K562 (cell line): ENCODE results near the gene EPB41L2. TPM values are rescaled to one million over a fixed set of nuclear protein-coding genes. Genes with fewer than 3 reads are reported as not detected.

Experiments used
- ATAC-seq: fragments of 200-7000 bp; cut with Tn5 transposase; 3 replicates; pipeline ENCODE4 v1.9.1; 2020; ENCODE audit warnings: moderate library complexity
- BruUV-seq: library from RNA; stranded (reverse); fragments of 400-500 nt; replicated peaks from 2 replicates; lab custom pipeline; 2021; lab: Mats Ljungman, UMichigan
- CTCF ChIA-PET: fragments of 300-600 bp; formaldehyde crosslinking; extraction: SDS; loops from one replicate; lab custom pipeline; 2021; ENCODE audit warnings: low intra/inter-chr PET ratio; lab: Yijun Ruan, JAX
- POLR2A ChIA-PET: fragments of 300-600, 350-650 bp; sonication (Branson Sonifier 250); formaldehyde crosslinking; extraction: SDS; loops from one replicate; lab custom pipeline; 2021; ENCODE audit warnings: antibody characterized with exemption, inconsistent platforms; lab: Yijun Ruan, JAX
- DNase-seq, 4 experiments: peaks; one replicate each; pipeline versions ENCODE4 v3.0.0 to v3.0.0-alpha.2; 2011 to 2018; ENCODE audit warnings: low spot score in 3 of 4, mixed read lengths in 3 of 4; ENCODE audit errors: extremely low read depth in 1 of 4
- FAIRE-seq: peaks from 2 replicates; lab custom pipeline; 2011; peaks lifted over from hg19 to GRCh38; lab: Jason Lieb, UNC
- H2AFZ ChIP-seq: 2 replicates; pipeline ENCODE4 v1.6.0; 2011; ENCODE audit warnings: low read depth, low read length, control low read depth, inconsistent platforms
- H3K27ac ChIP-seq: fragments of 200-600 bp; 3 replicates; pipeline ENCODE4 v1.8.0; 2011; ENCODE audit warnings: low read depth, mild to moderate bottlenecking, control low read depth, inconsistent platforms, low read length, moderate library complexity, mixed read lengths; ENCODE audit errors: extremely low read depth
- H3K27me3 ChIP-seq, 2 experiments: fragments of 300-600 bp in 1 of 2; 2 replicates in 1 of 2; 3 replicates in 1 of 2; pipeline versions ENCODE4 v1.6.0 to v1.8.0; 2011; ENCODE audit warnings: inconsistent platforms in 2 of 2, low read length in 2 of 2, mild to moderate bottlenecking in 1 of 2, mixed read lengths in 1 of 2, moderate library complexity in 1 of 2; ENCODE audit not compliant: control insufficient read depth in 2 of 2, insufficient read depth in 2 of 2
- H3K36me3 ChIP-seq: fragments of 300-600 bp; 3 replicates; pipeline ENCODE4 v1.8.0; 2011; ENCODE audit warnings: mild to moderate bottlenecking, low read length, inconsistent platforms; ENCODE audit not compliant: control insufficient read depth, insufficient read depth
- H3K4me1 ChIP-seq, 2 experiments: fragments of 200-600 bp in 1 of 2; replicated peaks in 1 of 2; 2 replicates in 1 of 2; 3 replicates in 1 of 2; pipeline versions ENCODE4 v1.5.1 to v1.8.0; 2011; ENCODE audit warnings: inconsistent platforms in 2 of 2, low read length in 2 of 2, mild to moderate bottlenecking in 1 of 2, mixed read lengths in 1 of 2, moderate library complexity in 1 of 2; ENCODE audit not compliant: control insufficient read depth in 2 of 2, insufficient read depth in 2 of 2
- H3K4me2 ChIP-seq: 2 replicates; pipeline ENCODE4 v1.6.1; 2011; ENCODE audit warnings: low read length, control low read depth, inconsistent platforms, mixed read lengths; ENCODE audit not compliant: insufficient read depth
- H3K4me3 ChIP-seq: fragments of 200-600 bp; sonication (generic), shearing (Covaris generic); 2 replicates; pipeline ENCODE4 v1.5.1; 2016; ENCODE audit warnings: control low read depth, inconsistent platforms
- H3K79me2 ChIP-seq: fragments of 200-600 bp; 3 replicates; pipeline ENCODE4 v1.8.0; 2011; ENCODE audit warnings: low read length, inconsistent platforms; ENCODE audit not compliant: control insufficient read depth, insufficient read depth
- H3K9ac ChIP-seq, 2 experiments: 2 replicates each; pipeline versions ENCODE4 v1.6.0 to v1.6.1; 2011; ENCODE audit warnings: low read depth in 2 of 2, low read length in 2 of 2, control low read depth in 1 of 2, inconsistent platforms in 1 of 2, mild to moderate bottlenecking in 1 of 2, mixed read lengths in 1 of 2; ENCODE audit not compliant: insufficient read depth in 1 of 2
- H3K9me1 ChIP-seq: one replicate; pipeline ENCODE4 v1.6.0; 2011; ENCODE audit warnings: inconsistent platforms, mild to moderate bottlenecking, low read length, moderate library complexity; ENCODE audit not compliant: control insufficient read depth, insufficient read depth
- H3K9me3 ChIP-seq: replicated peaks from 2 replicates; pipeline ENCODE4 v1.5.1; 2011; ENCODE audit warnings: low read depth, low read length, inconsistent platforms; ENCODE audit not compliant: control insufficient read depth, insufficient read depth
- H4K20me1 ChIP-seq: replicated peaks from 2 replicates; pipeline ENCODE4 v1.6.1; 2011; ENCODE audit warnings: low read length, inconsistent platforms, mixed read lengths; ENCODE audit not compliant: control insufficient read depth, insufficient read depth
- CEBPB ChIP-seq: fragments of 450-650 bp; IDR thresholded peaks from 2 replicates; pipeline ENCODE4 v1.6.1; 2016; ENCODE audit warnings: missing genetic modification characterization, missing compliant biosample characterization
- ELF4 ChIP-seq: fragments of 450-650 bp; formaldehyde crosslinking; IDR thresholded peaks from 2 replicates; pipeline ENCODE4 v1.4.0; 2022; ENCODE audit warnings: missing genetic modification characterization
- EP300 ChIP-seq: IDR thresholded peaks from 2 replicates; pipeline ENCODE4 v1.6.1; 2012; ENCODE audit warnings: low read length, improper control_type of control experiment
- MNT ChIP-seq, 2 experiments: fragments of 450-650 bp; conservative IDR thresholded peaks; 2 replicates each; pipeline ENCODE4 v1.6.1; 2017; ENCODE audit warnings: mild to moderate bottlenecking in 2 of 2, moderate library complexity in 2 of 2
- PCBP1 ChIP-seq: fragments of 200-400 bp; formaldehyde crosslinking; IDR thresholded peaks from 2 replicates; pipeline ENCODE4 v1.6.1; 2018; ENCODE audit warnings: mild to moderate bottlenecking, low read depth, low read length; ENCODE audit not compliant: poor library complexity, severe bottlenecking
- TFAM ChIP-seq: fragments of 250-450 bp; sonication (Bioruptor Pico); conservative IDR thresholded peaks from 2 replicates; pipeline ENCODE4 v1.5.0; 2021; ENCODE audit warnings: mild to moderate bottlenecking, moderate library complexity
- WHSC1 ChIP-seq: IDR thresholded peaks from one replicate; pipeline ENCODE4 v1.6.1; 2012; ENCODE audit warnings: low read length, control low read depth, inconsistent platforms
- ZNF507 ChIP-seq: conservative IDR thresholded peaks from 2 replicates; pipeline ENCODE4 v1.6.1; 2017; ENCODE audit warnings: missing genetic modification characterization, missing compliant biosample characterization
- WGBS: fragments of 100-300 bp; shearing (Covaris generic); methylation state at CpG from one replicate; pipeline ENCODE4 v1.1.6; 2016; ENCODE audit warnings: low coverage, mixed read lengths; ENCODE audit not compliant: insufficient coverage; ENCODE audit errors: missing lambda C conversion rate; 5-methylcytosine and 5-hydroxymethylcytosine counted together
- in situ Hi-C: fragments of 300-500 bp; cut with MboI; formaldehyde crosslinking; loops from 4 replicates; pipeline ENCODE4 v1.15.0; 2018; ENCODE audit warnings: inconsistent platforms, mixed read lengths
- intact Hi-C: fragments of 100-400 bp; cut with micrococcal nuclease; formaldehyde crosslinking; loops from 2 replicates; pipeline ENCODE4 v1.14.2; 2022
- polyA plus RNA-seq, 8 experiments: library from polyadenylated mRNA; depleted of rRNA in 4 of 8; stranded (reverse) in 5 of 8; unstranded in 3 of 8; fragments of >200 nt; fragmentation: Nextera tagmentation in 2 of 8; fragmentation: Illumina TruSeq in 1 of 8; extraction: Ambion mirVana in 2 of 8; extraction: Trizol in 1 of 8; gene quantifications; 2 replicates each; pipeline versions ENCODE4 v1.2.1 to v1.2.3, GENCODE V29; 2011 to 2014; ENCODE audit warnings: inconsistent platforms in 1 of 8, missing spikeins in 1 of 8
- total RNA-seq, 7 experiments: library from RNA; depleted of rRNA in 6 of 7; stranded (reverse); fragments of >200 nt in 6 of 7; fragmentation: Illumina TruSeq in 2 of 7; extraction: Trizol in 2 of 7; gene quantifications; 2 replicates each; pipeline versions ENCODE4 v1.2.1 to v1.2.3, GENCODE V29; 2011 to 2021; ENCODE audit warnings: low replicate concordance in 1 of 7

Gene EPB41L2
- total and polyA plus RNA-seq, 9 of the 15 experiments (the other 6 are each of a cell fraction or from before 2014, with no cell fraction given) = 5.1 to 53.6 (median 25.0) TPM

GRCh38 chr6:131003488-131004386 lies 59.3 kb downstream of the EPB41L2 start:
- Histone ChIP-seq H3K9me1 (no peaks in the 10 kb centered on the region), H3K79me2 (peaks cover 39% of the 10 kb centered on the region), H3K4me3 (no peak overlapping the region), H3K36me3 (no peaks in the 10 kb centered on the region), H3K27me3 (no peaks in the 10 kb centered on the region), H3K4me1 (peaks cover 0 to 9% of the 10 kb centered on the region in 2 experiments; a peak in 3 of 5 replicates), H3K27ac (no peak overlapping the region), H2AFZ (no peak overlapping the region), H3K4me2 (no peak overlapping the region), H3K9ac (no peak overlapping the region), H4K20me1 (no peaks in the 10 kb centered on the region), H3K9me3 (peaks cover 1% of the 10 kb centered on the region; the same call in 1 of the 2 replicates)
- intact Hi-C loops = no loop called here
- TF ChIP-seq PCBP1 = no peak
- TF ChIP-seq ELF4 = no peak
- TF ChIP-seq TFAM (CRISPR knock-in tag) = no peak
- no peak for TF ChIP-seq EP300
- no peak for TF ChIP-seq ZNF507
- no peak for TF ChIP-seq MNT (conservative IDR thresholded peaks at IDR 0.05)
- no peak for TF ChIP-seq CEBPB (tag)
- no peak for TF ChIP-seq WHSC1
- ATAC-seq (peak; percentile 15; the same call in 2 of the 3 replicates), FAIRE-seq (no peak), DNase-seq (no peak)
- WGBS = 13% methylated on average over 5 of the region's 5 CpGs
- in situ Hi-C loops = no loop called here
- ChIA-PET CTCF (no interaction called here), POLR2A (interaction anchor here (0.6 to 1.1 kb wide), 4 partner anchors 10 to 100 kb away, joined by 3 to 4 read pairs (median 4); no protein-coding TSS in a partner anchor)
- BruUV-seq = no TSS peak
